Esophagus squamous epithelium (tissue), 5 donors: ENCODE data around the gene MYLK3. TPM values are rescaled to one million over a fixed set of nuclear protein-coding genes. Genes with fewer than 3 reads are reported as not detected.

Source experiments
- DNase-seq: peaks from one replicate; lab custom pipeline; 2025; lab: John Stamatoyannopoulos, UW
- H3K27ac ChIP-seq, 4 donors: fragments of 200-600 bp; sonication (generic); one replicate each; pipeline ENCODE4 v1.5.1; 2016 to 2019; ENCODE audit warnings: mild to moderate bottlenecking in 1 of 4
- H3K27me3 ChIP-seq, 4 donors: fragments of 200-600 bp; sonication (generic); 1 replicate in 3 of 4; 2 replicates in 1 of 4; pipeline versions ENCODE4 v1.5.1 to v1.6.0; 2017 to 2021; ENCODE audit warnings: antibody characterized with exemption in 1 of 4
- H3K36me3 ChIP-seq, 3 donors: fragments of 200-600 bp; sonication (generic); one replicate each; pipeline ENCODE4 v1.5.1; 2016 to 2019
- H3K4me1 ChIP-seq, 3 donors: fragments of 200-600 bp; sonication (generic); one replicate each; pipeline ENCODE4 v1.5.1; 2017 to 2019
- H3K4me3 ChIP-seq, 4 donors: fragments of 200-600 bp; sonication (generic); 1 replicate in 3 of 4; 2 replicates in 1 of 4; pipeline ENCODE4 v1.5.1; 2016 to 2019; ENCODE audit warnings: mild to moderate bottlenecking in 2 of 4, moderate library complexity in 1 of 4
- H3K9me3 ChIP-seq, 3 donors: fragments of 200-600 bp; sonication (generic); one replicate each; pipeline ENCODE4 v1.5.1; 2016 to 2019
- CTCF ChIP-seq, 6 experiments: fragments of 450-650 bp in 4 of 6; fragments of 200-600 bp in 2 of 6; sonication (generic) in 2 of 6; IDR thresholded peaks; one replicate each; pipeline ENCODE4 v1.5.1; 2016 to 2019; ENCODE audit warnings: antibody characterized with exemption in 6 of 6, mild to moderate bottlenecking in 4 of 6, moderate library complexity in 4 of 6
- POLR2A ChIP-seq, 4 donors: fragments of 450-650 bp; IDR thresholded peaks; one replicate each; pipeline ENCODE4 v1.6.1; 2017; ENCODE audit warnings: antibody characterized with exemption in 4 of 4, mild to moderate bottlenecking in 4 of 4, moderate library complexity in 3 of 4
- WGBS, 2 donors: methylation state at CpG; one replicate each; pipeline ENCODE4 v1.1.5; 2018; 5-methylcytosine and 5-hydroxymethylcytosine counted together
- intact Hi-C: fragments of 100-400 bp; cut with DNase I; formaldehyde crosslinking; loops from one replicate; pipeline ENCODE4 v1.15.0; 2022
- total RNA-seq, 4 donors: library from RNA; depleted of rRNA; stranded (reverse); fragments of >200 nt; gene quantifications; one replicate each; pipeline ENCODE4 v1.1.0, GENCODE V29; 2016
- donor health status: DM: yes; HTN: yes; CAD: no.

The MYLK3 gene
- total RNA-seq, 4 donors from 2014 or later: 0.03 to 0.19 (median 0.08) TPM; not detected in 1

- intact Hi-C loops: no loop called here
- no peak overlapping the region for H3K27ac ChIP-seq
- H3K4me3 ChIP-seq: no peak overlapping the region
- DNase-seq: no peak
- H3K27me3 ChIP-seq: no peaks in the 10 kb centered on the region
- H3K4me1 ChIP-seq: no peaks in the 10 kb centered on the region
- H3K9me3 ChIP-seq: no peaks in the 10 kb centered on the region
- TF ChIP-seq CTCF (IDR thresholded peaks at IDR 0.05): no peak
- no peak for TF ChIP-seq POLR2A (IDR thresholded peaks at IDR 0.05)
- no peaks in the 10 kb centered on the region for H3K36me3 ChIP-seq
- 68 to 81% methylated on average over 4 of the region's 4 CpGs for WGBS, 2 donors
Observed at GRCh38 chr16:46721885-46722284, 26.3 kb downstream of the MYLK3 start.

GRCh38 chr16:46720619-46721018 is 27.5 kb downstream of the MYLK3 start:
- no peaks in the 10 kb centered on the region for H3K36me3 ChIP-seq
- 71 to 85% methylated on average over 1 to 2 of the region's 2 CpGs for WGBS, 2 donors
- no peak for DNase-seq

GRCh38 chr16:46719528-46719927 is 28.6 kb downstream of the MYLK3 start:
- WGBS, 2 donors: 89 to 98% methylated on average over 4 to 6 of the region's 6 CpGs
- H3K4me1 ChIP-seq: no peaks in the 10 kb centered on the region
- no peaks in the 10 kb centered on the region for H3K27me3 ChIP-seq
- H3K9me3 ChIP-seq: no peaks in the 10 kb centered on the region
- H3K36me3 ChIP-seq: no peaks in the 10 kb centered on the region
- TF ChIP-seq CTCF (IDR thresholded peaks at IDR 0.05): no peak
- no peak for TF ChIP-seq POLR2A (IDR thresholded peaks at IDR 0.05)
- intact Hi-C loops: no loop called here
- H3K4me3 ChIP-seq: no peak overlapping the region
- DNase-seq: no peak
- H3K27ac ChIP-seq: no peak overlapping the region

More at GRCh38 chr16:46720619-46721018, 27.5 kb downstream of the MYLK3 start:
- no peak for TF ChIP-seq CTCF (IDR thresholded peaks at IDR 0.05)
- TF ChIP-seq POLR2A (IDR thresholded peaks at IDR 0.05): no peak
- Histone ChIP-seq H3K4me1 (no peaks in the 10 kb centered on the region), H3K27me3 (no peaks in the 10 kb centered on the region), H3K4me3 (no peak overlapping the region), H3K27ac (no peak overlapping the region), H3K9me3 (no peaks in the 10 kb centered on the region)
- intact Hi-C loops: no loop called here

- intact Hi-C loops: no loop called here
- 52 to 86% methylated on average over 3 to 8 of the region's 8 CpGs for WGBS, 2 donors
Observed at GRCh38 chr16:46718214-46718613, 29.9 kb downstream of the MYLK3 start.

GRCh38 chr16:46717692-46718091 is 30.5 kb downstream of the MYLK3 start:
- Histone ChIP-seq H3K4me3 (no peak overlapping the region), H3K4me1 (no peaks in the 10 kb centered on the region), H3K27me3 (no peaks in the 10 kb centered on the region), H3K9me3 (no peaks in the 10 kb centered on the region), H3K27ac (no peak overlapping the region), H3K36me3 (no peaks in the 10 kb centered on the region)
- 67 to 75% methylated on average over 1 of the region's 2 CpGs for WGBS, 2 donors
- intact Hi-C loops: no loop called here
- no peak for TF ChIP-seq CTCF (IDR thresholded peaks at IDR 0.05)
- no peak for TF ChIP-seq POLR2A (IDR thresholded peaks at IDR 0.05)
- DNase-seq: no peak

More at GRCh38 chr16:46718214-46718613, 29.9 kb downstream of the MYLK3 start:
- Histone ChIP-seq H3K4me3 (no peak overlapping the region), H3K27ac (no peak overlapping the region), H3K4me1 (no peaks in the 10 kb centered on the region), H3K27me3 (no peaks in the 10 kb centered on the region), H3K9me3 (no peaks in the 10 kb centered on the region), H3K36me3 (no peaks in the 10 kb centered on the region)
- no peak for TF ChIP-seq POLR2A (IDR thresholded peaks at IDR 0.05)
- no peak for TF ChIP-seq CTCF (IDR thresholded peaks at IDR 0.05)
- no peak for DNase-seq
